ENCODE data around the gene DCDC2.
"Not testable (repeated sequence)": the region's sequence is repeated elsewhere in the genome, so short reads cannot be mapped to it uniquely, and the experiment has no call there.

Gene DCDC2

GRCh38 chr6:24207413-24207812 lies 150.4 kb downstream of the DCDC2 start:
- no peak for DNase-seq

DNA sequence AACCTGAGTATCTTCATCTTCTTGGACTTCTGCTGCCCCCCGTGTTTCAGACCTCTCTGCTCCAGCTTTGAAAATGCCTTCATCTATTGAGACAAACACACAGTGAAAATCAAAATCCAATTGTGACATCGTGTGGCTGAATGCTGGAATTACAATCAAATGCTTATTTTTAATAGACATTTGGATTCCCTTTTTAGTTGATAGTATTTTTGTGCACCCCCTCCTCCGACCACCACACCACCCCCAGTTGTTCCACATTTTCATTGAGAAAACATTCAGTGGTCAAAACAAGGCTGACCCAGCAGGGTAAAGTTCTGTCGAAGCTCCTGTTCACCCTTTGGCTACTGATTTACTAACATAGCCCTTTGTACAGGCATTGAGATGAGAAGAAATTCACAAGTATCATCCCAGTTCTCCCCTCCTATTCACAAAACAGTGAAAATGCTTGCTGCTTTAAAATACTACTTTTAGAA lies 152.8 kb downstream of the DCDC2 start:
- peak; percentile 65 for DNase-seq

DNA sequence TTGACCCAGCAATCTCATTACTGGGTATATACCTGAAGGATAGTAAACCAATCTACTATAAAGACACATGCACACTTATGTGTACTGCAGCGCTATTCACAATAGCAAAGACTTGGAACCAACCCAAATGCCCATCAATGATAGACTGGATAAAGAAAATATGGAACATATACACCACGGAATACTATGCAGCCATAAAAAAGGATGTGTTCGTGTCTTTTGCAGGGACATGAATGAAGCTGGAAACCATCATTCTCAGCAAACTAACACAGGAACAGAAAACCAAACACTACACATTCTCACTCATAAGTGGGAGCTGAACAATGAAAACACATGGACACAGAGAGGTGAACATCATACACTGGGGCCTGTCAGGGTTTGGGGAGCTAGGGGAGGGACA lies 153.7 kb downstream of the DCDC2 start:
- DNase-seq: not testable (repeated sequence)

DNA sequence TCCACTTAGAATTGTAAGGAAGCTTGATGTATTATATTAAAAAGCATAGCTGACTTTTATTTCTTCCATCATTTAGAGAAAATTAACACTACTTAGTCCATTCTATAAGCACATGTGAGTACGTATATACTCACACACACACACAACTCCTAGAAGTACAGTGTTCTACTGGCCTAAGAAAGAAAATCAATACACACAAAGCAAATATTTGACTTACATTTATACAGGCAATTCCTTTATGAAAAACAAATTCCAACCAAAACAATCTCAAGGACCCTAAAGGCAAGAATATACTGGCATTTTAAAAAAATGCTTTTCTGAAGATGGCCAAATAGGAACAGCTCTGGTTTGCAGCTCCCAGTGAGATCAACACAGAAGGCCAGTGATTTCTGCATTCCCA lies 160.0 kb downstream of the DCDC2 start:
- DNase-seq: no peak

GRCh38 chr6:24195836-24196597 lies 161.8 kb downstream of the DCDC2 start:
- DNase-seq: no peak

- no peak for DNase-seq
Measured at GRCh38 chr6:24194978-24195700, 162.7 kb downstream of the DCDC2 start.

DNA sequence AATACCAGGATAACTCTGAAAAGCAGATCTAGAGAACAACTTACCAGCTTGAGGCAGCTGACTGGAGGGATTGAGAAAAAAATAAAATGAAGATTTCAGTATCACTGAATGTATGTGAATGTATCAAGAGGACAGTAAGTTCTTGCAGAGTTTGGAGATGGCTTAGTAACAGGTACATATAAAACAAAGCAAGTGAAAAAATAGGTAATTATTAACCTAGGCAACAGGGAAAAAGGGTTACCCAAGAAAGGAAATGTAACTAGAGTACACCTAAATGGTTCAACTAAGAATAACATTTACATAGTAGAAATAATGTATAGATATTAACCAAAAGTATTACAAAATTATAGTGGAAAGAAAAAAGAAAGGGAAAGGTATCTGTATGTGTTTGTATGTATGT lies 164.5 kb downstream of the DCDC2 start:
- no peak for DNase-seq

- DNase-seq: no peak
Measured at GRCh38 chr6:24191346-24191745, 166.5 kb downstream of the DCDC2 start.

DNA sequence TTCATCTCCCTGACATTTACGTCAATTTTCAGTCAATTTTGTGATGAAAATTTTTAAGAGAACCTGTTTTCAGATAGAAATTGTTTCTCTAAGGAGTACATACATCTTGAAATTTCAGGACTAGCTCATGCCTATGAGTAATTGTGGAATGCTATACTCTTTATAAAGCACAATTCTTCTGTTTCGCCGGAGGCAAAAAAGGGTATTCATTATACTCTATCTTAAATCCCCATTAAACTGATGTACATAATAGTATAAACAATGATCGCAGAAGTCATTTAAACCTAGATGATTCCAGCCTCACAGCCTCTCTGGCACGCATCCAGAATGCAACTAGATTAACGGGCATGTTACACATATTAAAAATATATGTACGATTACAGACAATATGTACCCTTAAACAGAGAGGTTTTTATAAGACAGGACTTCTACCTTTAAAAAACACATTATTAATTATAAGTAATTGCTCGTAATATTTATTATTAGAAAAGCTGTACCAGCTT lies 169.2 kb downstream of the DCDC2 start:
- no peak for DNase-seq

DNA sequence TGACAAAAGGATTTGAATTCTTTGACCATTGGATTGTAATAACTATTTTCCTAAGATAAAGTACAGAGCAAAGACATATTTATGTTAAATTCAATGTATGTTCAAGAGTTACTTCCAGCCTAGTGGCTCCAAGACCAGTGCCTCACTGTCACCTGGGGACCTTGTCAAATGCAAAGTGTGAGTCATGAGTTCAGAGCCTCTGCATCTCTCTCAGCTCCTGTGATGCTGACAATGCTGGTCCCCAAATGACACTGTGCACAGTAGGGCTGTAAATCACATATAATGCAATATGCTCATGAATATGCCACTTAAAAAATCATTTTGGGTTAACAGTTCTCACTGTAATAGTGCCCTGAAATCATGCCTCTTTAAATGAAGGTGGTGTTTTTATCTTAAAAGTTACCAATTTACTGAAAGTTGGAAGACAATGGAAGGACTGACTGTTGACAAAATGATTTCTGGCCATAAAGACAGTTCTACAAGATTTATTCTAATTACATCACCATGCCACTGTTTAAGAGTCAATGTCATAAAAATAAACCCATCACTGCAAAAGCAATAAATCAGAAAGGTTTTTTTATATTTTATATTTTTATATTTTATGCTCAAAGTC lies 169.8 kb downstream of the DCDC2 start:
- DNase-seq: no peak

DNA sequence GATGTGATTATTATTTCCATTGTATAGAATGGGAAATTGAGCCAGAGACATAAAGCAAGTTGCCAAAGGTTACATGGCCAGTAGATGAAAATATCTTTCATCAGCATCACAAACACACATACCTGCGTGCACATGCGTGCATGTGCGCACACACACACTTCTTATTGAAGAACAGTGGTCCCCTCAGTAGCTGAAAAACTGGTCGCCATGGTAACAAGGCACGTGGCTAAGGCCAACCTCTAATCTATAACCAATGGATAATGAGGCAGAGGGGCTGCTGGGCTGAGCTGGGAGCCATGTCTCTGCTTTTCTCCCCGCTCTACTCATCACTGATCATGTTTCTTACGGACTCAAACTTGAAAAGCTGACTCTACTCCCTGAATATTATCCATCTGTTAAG lies 171.5 kb downstream of the DCDC2 start:
- no peak for DNase-seq

DNA sequence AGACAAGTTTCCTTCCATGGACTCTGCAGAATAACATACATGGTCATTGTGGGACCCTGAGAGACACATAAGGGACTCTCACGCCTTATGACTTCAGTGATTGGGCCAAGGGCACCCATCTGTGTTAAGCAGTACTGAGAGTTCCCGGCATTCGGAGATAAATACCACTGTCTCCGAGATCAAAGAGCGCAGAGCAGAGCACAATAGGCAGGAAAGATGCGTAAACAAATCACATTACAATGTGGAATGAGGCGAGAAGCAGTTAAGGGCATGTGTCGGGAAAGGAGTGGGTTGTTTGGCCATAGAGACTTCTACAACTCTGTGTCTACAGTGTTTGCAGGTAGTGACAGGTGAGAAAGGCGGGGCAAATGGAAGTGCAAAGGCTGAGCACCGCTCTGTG lies 174.3 kb downstream of the DCDC2 start:
- DNase-seq: no peak

DNA sequence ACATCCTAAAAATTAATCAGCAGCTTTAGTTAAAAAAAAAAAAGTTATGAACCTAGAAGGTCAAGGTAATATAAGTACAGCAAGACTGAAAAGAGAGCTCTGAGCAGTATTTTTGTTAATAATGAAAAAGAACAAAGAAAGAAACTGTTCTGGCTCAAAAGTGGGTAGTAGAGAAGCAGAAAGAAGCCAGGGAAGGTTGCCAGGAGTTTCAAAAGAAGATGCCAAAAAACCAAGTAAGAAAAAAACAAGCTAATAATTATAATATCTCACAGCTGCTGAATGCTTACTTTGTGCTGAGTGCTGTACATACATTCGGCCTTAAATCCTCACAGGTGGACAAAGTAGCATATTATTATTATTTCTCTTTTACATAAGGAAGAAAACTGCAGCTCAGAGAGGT lies 200.0 kb downstream of the DCDC2 start:
- no peak for DNase-seq

GRCh38 chr6:24154121-24154520 lies 203.7 kb downstream of the DCDC2 start:
- no peak for DNase-seq

DNA sequence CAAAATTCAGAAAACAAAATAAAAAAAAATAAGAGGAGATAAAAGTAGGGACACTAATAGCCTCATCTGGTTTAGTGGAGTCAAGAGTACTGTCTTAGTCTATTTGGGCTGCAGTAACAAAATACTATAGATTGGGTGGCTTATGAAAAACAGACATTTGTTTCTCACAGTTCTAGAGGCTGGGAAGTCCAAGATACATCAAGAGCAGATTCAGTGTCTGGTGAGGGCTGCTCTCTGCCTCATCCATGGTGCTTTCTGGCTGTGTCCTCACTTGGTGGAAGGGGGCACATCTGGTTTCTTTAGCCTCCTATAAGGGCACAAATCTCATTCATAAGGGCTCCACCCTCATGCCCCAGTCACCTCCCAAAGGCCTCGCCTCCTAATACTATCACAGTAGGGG lies 205.8 kb downstream of the DCDC2 start:
- DNase-seq: no peak

GRCh38 chr6:24149836-24150235 lies 208.0 kb downstream of the DCDC2 start:
- DNase-seq: no peak

DNA sequence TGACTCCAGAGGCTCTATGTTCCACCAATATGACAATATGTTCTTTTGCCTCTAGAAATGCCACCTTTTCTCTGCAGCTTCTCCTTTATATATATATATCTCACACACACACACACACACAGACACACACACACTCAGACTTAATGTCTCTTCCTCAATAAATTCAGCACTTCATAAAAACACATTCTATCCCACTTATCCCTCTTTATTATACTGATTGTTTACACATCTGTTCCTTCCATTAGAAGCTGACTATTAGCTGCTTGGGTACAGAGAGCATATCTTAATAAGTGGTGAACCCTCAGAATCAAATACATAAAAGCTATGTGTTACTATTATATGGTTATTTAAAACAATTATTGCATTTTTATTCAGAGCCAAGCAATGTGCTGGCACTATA lies 208.6 kb downstream of the DCDC2 start:
- DNase-seq: no peak

- DNase-seq: no peak
Measured at GRCh38 chr6:24148684-24149083, 209.2 kb downstream of the DCDC2 start.

DNA sequence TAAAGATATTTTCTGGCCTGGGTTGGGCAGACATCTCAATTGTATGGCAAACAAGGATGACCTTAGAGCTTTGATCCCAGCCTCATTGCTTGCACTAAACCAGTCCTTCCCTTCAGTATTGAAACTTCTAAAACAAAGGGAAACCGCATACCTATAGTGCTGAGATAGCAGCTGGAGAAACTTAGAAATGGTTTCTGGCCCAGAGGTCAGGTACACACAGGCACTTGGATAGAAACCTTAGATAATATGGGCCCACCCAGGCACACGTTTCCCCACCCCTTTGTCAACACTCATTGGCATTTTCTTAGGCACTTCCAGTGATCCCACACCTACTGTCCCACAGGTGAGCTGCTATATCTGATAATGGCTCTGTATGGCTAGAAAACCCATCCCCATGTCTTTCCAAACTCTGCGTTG lies 209.7 kb downstream of the DCDC2 start:
- no peak for DNase-seq

- DNase-seq: no peak
Measured at GRCh38 chr6:24147511-24148153, 210.2 kb downstream of the DCDC2 start.

GRCh38 chr6:24146871-24147270 lies 211.0 kb downstream of the DCDC2 start:
- no peak for DNase-seq

GRCh38 chr6:24145690-24146131 lies 212.1 kb downstream of the DCDC2 start:
- no peak for DNase-seq

GRCh38 chr6:24142733-24143132 lies 215.1 kb downstream of the DCDC2 start:
- not testable (repeated sequence) for DNase-seq

Data from NCI-H1694 (cell line).